CD1c-positive myeloid dendritic cell (primary cell): Measurements from ENCODE around the gene GGTLC2.
"Not testable (repeated sequence)": the region's sequence is repeated elsewhere in the genome, so short reads cannot be mapped to it uniquely, and the experiment has no call there.

Source experiments
- DNase-seq: peaks from one replicate; pipeline ENCODE4 v3.0.0-alpha.2; 2016; ENCODE audit errors: extremely low spot score

GGTLC2 gene

GRCh38 chr22:22644314-22644713 is at the start of gene GGTLC2:
Gene GGTLC2 (plus strand): TSS chr22:22644614. CDS start chr22:22646346, 1,732 bp downstream.
- not testable (repeated sequence) for DNase-seq

DNA sequence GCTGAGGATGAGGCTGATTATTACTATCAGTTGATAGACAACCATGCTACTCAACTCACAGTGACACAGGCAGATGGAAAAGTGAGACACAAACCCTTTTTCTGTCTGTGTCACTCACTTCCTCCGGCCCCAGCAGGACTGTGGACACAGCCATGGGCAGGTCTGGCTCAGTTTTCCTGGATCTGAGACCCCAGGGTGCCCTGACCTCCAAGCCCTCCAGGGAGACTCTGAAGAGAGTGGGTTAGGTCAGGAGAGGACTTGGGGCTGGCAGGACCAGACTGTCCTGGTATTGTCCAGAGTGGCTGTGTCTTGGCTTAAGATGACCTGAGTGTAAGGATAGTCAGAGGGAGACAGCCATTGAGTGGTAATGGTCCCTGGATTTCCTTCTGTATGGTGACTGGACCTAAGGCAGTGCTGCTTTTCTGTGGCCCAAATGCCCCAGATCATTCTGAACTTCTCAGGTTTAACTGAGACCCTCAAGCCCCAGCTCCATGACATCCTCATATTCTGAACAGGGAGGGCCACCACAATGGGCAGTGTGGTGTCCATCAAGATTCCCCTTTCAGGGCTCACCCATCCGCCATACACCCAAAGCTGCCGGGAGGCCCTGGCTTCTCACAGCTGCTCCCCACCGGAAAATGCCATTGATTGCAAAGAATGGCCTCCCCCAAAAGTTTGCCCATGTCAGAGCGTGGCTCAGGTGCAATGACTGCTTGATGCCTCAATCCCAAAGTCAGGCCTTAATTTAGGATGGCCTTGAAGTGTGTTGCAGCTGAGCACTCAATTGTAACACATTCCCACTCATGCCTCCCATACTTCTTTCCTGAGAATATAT is 49.2 kb upstream of the GGTLC2 start:
- DNase-seq, result no peak

- no peak for DNase-seq
Observed at GRCh38 chr22:22598144-22598543, 46.3 kb upstream of the GGTLC2 start.

GRCh38 chr22:22599248-22599647 is 45.2 kb upstream of the GGTLC2 start:
- no peak for DNase-seq

DNA sequence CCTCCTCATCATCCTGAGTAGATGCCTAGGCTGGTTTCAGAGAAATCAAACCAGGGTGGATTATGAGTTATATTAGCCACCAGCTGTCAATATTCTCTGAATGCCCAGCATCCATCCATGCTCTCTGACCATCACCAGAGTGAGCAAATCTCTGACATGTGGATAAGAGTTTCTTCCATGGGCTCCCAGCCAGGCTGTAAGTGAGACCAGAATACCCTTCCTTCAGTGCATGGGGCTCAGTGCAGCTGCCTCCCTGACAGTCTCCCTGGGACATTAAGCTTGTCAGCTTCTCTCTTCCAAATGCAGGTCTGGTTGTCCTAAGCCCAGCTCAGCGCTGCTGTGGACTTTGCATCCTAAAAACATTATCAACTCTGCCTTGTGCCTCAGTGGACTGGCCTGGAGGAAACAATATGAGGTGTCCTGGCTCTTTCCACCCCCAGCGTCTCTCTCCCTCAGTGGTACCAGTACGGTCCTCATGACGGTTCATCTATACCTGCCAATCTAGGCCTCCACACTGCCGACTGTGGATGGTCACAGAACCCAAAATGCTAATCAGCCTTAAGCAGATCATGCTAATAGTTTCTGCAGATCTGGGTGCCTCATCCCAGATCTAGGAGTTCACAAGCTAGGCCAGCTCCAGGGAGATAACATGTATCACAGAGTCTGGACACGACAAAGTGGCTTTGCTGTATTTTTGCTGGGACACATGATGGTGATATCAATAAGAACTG is 43.7 kb upstream of the GGTLC2 start:
- no peak for DNase-seq

DNA sequence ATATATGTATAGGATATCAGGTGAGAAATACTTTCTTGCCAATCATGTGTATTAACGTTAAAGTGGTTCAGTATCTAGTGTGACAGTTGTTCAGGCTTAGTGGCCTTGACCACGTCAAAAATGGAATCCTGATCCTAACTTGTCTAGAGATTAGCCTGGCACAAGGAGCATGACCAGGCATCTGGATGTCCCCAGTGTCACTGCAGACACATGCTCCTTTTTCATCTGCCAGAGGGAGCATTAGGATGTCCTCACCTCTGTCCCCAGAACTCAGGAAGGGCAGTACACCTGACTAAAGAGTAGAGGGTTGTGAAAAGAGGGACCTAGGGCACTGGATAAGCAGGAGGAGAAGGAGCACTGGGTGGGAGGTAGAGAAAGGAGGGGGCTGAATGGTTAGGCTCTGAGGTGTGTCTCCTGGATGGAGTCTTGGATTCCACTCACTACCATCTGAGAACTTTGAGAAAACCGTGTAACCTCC is 40.9 kb upstream of the GGTLC2 start:
- DNase-seq, result no peak

DNA sequence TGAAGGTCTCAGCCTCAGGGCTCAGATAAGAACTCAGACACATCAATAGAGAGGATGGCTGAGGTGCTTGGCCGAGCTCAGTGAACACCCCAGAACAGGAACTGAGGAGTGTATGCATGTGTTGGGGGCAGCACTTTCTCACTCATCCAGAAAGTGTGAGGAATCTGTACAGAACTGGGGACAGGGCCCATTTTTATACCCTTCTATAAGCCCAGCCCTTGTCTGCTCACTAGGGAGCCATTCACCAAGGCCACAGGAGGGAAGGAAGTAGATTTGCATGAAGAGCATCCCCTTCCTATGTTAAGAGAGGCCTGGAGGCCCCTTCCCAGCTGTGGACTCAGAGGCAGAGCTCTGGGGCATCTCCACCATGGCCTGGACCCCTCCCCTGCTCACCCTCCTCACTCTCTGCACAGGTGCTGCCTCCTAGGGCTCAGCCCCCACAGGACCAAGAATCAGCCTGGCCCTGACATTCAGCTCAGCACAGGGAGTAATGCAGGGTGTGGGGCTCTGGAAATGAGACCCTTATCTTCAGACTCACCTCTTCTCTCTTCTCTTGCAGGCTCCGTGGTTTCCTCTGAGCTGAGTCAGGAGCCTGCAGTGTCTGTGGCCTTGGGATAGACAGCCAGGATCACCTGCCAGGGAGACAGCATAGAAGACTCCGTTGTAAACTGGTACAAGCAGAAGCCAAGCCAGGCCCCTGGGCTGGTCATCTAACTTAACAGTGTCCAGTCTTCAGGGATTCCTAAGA is 39.9 kb upstream of the GGTLC2 start:
- DNase-seq, result no peak

GRCh38 chr22:22605074-22605404 is 39.4 kb upstream of the GGTLC2 start:
- DNase-seq, result no peak

DNA sequence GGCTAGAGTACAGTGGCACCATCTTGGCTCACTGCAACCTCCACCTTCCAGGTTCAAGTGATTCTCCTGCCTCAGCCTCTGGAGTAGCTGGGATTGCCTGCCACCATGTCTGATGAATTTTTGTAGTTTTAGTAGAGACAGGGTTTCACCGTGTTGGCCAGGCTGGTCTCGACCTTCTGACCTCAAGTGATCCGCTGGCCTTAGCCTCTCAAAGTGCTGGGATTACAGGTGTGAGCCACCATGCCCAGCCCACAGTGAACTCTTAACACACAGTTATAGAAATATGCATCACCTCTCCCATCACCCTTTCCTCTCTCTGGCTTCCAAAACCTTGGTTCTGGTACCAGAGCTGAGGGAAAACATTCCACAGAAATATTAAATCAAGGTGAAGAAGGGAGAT is 36.4 kb upstream of the GGTLC2 start:
- not testable (repeated sequence) for DNase-seq

- DNase-seq, result no peak
Observed at GRCh38 chr22:22609291-22609690, 35.1 kb upstream of the GGTLC2 start.

- no peak for DNase-seq
Observed at GRCh38 chr22:22612516-22612915, 31.9 kb upstream of the GGTLC2 start.

GRCh38 chr22:22614065-22614464 is 30.3 kb upstream of the GGTLC2 start:
- no peak for DNase-seq

DNA sequence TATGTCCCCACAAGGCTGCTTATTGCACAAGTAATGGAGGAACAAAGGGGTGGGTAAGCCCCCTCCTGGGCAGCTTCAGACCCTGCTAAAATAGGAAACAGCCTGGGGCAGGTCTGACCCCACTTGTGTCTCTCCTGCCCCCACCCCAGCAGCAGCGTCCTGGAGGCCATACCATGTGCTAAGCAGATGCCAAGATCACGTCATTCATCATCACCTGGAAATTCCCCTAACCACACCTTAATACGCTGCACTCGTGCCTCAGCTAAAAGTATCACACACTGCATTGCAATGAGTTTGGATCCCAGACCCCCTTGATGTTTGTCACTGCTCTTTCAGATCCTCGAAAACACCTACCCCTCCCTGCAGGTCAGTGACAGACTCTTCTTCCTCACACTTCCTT is 27.8 kb upstream of the GGTLC2 start:
- no peak for DNase-seq

GRCh38 chr22:22618448-22618847 is 26.0 kb upstream of the GGTLC2 start:
- DNase-seq, result no peak

- DNase-seq, result no peak
Observed at GRCh38 chr22:22618923-22619322, 25.5 kb upstream of the GGTLC2 start.

DNA sequence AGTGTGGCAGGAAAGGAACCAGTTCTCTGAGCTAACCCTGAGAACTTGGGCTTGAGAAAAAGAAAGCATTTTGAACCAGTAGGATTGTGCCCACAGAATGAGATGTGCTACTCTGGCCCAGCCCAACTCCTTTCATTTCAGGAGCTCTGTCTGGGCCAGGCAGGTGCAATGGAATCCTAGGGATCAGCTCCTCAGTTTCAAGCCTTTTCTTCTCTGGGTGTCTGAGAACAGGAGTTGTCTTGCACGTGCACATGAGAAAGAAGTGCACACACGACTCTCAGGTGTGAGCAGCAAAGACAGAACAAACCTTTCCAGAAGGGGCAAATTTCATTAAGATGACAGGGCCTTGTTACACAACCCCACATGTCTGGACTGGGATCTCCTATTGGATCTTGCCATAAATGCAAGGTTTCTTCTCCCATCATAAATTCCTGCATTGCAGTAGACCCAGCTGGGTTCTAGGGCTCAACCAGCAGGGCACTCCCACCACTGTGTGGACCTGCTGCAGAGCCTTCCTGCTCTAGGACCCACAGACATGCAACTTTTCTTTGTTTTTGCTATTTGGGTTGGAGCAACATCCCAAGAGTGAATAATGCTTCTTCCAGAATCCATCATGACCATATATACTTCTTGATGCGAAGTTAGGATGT is 24.5 kb upstream of the GGTLC2 start:
- no peak for DNase-seq

DNA sequence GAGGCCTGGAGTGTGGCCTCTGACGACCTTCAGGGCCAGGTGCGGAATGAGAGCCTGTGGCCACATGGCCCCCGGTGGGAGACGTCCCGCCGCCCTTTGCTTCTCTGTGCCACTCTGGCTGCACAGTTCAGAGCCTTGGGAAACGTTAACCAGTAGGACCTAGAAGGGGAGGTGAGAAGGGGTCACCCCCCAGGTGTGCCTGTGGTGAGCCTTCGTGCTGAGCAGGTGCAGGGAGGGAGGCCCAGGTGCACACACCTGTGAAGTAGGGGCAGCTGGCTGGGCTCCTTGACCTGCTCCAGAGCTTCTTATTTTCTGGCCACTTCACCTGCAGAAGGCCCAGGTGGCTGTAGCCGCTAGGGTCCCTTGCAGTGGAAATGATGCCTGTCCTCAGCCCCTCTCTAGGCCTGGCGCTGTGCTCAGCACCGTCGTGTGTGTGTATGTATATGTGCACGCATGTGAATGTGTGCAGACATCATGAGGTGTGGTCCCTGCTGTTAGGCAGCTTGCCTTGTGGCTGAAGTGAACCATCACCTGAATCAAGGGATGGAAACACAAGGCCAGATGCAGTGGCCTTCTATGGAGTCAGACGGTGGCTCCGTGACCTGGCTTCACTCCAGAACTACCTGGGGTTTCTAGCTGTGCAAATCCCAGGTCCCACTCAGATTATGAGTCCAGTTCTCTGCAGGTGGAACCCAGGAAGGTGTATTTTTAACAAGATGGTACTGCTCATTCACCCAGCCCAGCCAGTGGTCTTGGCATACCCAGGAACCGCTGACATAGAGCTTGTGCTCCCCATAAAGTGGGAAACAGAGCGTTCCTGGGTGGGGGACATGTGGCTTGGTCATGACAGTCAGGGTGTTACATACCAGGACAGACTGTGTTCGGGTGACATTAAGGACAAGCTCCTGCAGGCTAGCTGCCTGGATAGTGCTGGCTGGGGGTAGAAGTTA is 15.6 kb upstream of the GGTLC2 start:
- DNase-seq, result not testable (repeated sequence)

DNA sequence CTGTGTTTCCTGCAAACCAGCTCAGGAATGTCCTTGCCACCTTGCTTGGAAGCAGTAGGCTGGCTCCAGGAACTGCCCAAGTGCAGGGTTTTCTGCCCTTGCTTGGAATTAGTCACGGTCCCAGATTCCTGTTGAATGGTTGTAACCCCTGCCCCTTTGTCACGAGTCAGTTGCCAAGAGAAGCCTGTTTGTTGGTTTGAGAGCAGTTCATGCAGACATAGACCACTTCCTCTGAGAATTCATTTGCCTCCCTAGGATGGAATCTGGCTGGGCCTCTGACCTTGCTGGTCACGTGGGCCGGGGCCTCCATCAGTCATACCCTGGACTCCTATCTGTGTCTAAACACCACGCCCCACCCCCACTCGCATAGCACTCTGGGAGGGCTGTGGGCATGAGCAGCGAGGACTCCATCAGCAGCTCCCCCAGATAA is 13.2 kb upstream of the GGTLC2 start:
- not testable (repeated sequence) for DNase-seq

GRCh38 chr22:22632226-22632625 is 12.2 kb upstream of the GGTLC2 start:
- DNase-seq, result not testable (repeated sequence)

DNA sequence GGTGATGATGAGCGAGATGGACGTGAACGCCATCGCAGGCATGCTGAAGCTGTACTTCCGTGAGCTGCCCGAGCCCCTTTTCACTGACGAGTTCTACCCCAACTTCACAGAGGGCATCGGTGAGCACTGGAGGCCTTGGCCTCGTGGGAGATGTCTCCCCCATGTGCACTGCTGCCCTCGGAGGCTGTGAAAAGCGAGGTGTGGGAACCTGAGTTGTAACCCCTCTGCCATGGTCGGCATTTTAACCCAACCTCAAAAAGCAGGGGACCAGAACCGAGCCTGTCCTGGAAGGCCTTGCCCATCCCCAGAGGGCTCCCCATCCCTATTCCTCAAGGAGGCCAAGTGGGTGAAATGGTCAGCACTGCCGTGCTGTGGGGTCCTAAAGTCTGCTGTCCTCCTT is 10.9 kb upstream of the GGTLC2 start:
- not testable (repeated sequence) for DNase-seq

DNA sequence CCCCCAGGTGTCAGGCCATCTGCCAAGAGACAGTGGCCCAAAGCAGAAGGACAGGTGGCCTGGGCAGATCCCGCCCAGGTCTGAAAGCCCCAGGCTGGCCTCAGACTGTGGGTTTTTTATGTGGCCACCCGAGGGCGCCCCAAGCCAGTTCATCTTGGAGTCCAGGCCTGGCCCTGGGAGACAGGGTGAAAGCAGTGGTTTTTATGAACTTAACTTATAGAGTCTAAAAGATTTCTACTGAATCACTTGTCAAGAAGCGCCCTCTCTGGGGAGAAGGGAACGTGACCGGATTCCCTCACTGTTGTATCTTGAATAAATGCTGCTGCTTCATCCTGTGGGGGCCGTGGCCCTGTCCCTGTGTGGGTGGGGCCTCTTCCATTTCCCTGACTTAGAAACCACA is 8.2 kb upstream of the GGTLC2 start:
- not testable (repeated sequence) for DNase-seq
